Measurements from ENCODE around the gene FAM149A. TPM values are rescaled to one million over a fixed set of nuclear protein-coding genes. Genes with fewer than 3 reads are reported as not detected.

The FAM149A gene
- total RNA-seq, 4 donors from 2014 or later = 0.77 to 18.9 (median 17.7) TPM

GRCh38 chr4:186078981-186079638 lies 25.4 kb upstream of the FAM149A start:
- no peak overlapping the region for H3K27ac ChIP-seq
- TF ChIP-seq POLR2A (IDR thresholded peaks at IDR 0.05) (no peak), CTCF (IDR thresholded peaks at IDR 0.05) (no peak)
- no peaks in the 10 kb centered on the region for H3K36me3 ChIP-seq
- no peak for DNase-seq
- intact Hi-C loops (cut with DNase I; ENCODE audit: low total_unique reads) = no loop called here
- peaks cover 0 to 4% of the 10 kb centered on the region in 2 donors for H3K4me1 ChIP-seq
- no peaks in the 10 kb centered on the region for H3K9me3 ChIP-seq
- no peak overlapping the region for H3K4me3 ChIP-seq
- no peaks in the 10 kb centered on the region for H3K27me3 ChIP-seq

- TF ChIP-seq CTCF (IDR thresholded peaks at IDR 0.05) (no peak), POLR2A (IDR thresholded peaks at IDR 0.05) (no peak)
- H3K9me3 ChIP-seq = no peaks in the 10 kb centered on the region
- H3K27ac ChIP-seq = no peak overlapping the region
- no peak for DNase-seq
- no peaks in the 10 kb centered on the region for H3K36me3 ChIP-seq
- H3K27me3 ChIP-seq = no peaks in the 10 kb centered on the region
- H3K4me3 ChIP-seq = no peak overlapping the region
- intact Hi-C loops (cut with DNase I; ENCODE audit: low total_unique reads) = no loop called here
- H3K4me1 ChIP-seq = peaks cover 0 to 4% of the 10 kb centered on the region in 2 donors
Observed at GRCh38 chr4:186079694-186080093, 24.8 kb upstream of the FAM149A start.

- Histone ChIP-seq H3K9me3 (no peaks in the 10 kb centered on the region), H3K36me3 (no peaks in the 10 kb centered on the region), H3K27ac (no peak overlapping the region), H3K4me3 (no peak overlapping the region), H3K4me1 (peaks cover 0 to 4% of the 10 kb centered on the region in 2 donors), H3K27me3 (no peaks in the 10 kb centered on the region)
- no peak for TF ChIP-seq CTCF (IDR thresholded peaks at IDR 0.05)
- no peak for TF ChIP-seq POLR2A (IDR thresholded peaks at IDR 0.05)
- intact Hi-C loops (cut with DNase I; ENCODE audit: low total_unique reads) = no loop called here
- no peak for DNase-seq
Observed at GRCh38 chr4:186081202-186081807, 23.2 kb upstream of the FAM149A start.

- H3K27ac ChIP-seq = no peak overlapping the region
- no peak overlapping the region for H3K4me3 ChIP-seq
- no peak for DNase-seq
- H3K9me3 ChIP-seq = no peaks in the 10 kb centered on the region
- H3K27me3 ChIP-seq = no peaks in the 10 kb centered on the region
- intact Hi-C loops (cut with DNase I; ENCODE audit: low total_unique reads) = no loop called here
- peaks cover 0 to 2% of the 10 kb centered on the region in 2 donors for H3K4me1 ChIP-seq
- TF ChIP-seq POLR2A (IDR thresholded peaks at IDR 0.05) (no peak), CTCF (IDR thresholded peaks at IDR 0.05) (no peak)
- H3K36me3 ChIP-seq = no peaks in the 10 kb centered on the region
Observed at GRCh38 chr4:186082221-186082620, 22.3 kb upstream of the FAM149A start.

- Histone ChIP-seq H3K27ac (no peak overlapping the region), H3K4me1 (no peaks in the 10 kb centered on the region), H3K27me3 (no peaks in the 10 kb centered on the region), H3K36me3 (no peaks in the 10 kb centered on the region), H3K9me3 (no peaks in the 10 kb centered on the region), H3K4me3 (no peak overlapping the region)
- intact Hi-C loops (cut with DNase I; ENCODE audit: low total_unique reads) = no loop called here
- DNase-seq = no peak
- no peak for TF ChIP-seq CTCF (IDR thresholded peaks at IDR 0.05)
- TF ChIP-seq POLR2A (IDR thresholded peaks at IDR 0.05) = no peak
Observed at GRCh38 chr4:186088523-186088922, 16.0 kb upstream of the FAM149A start.
